GM12878 (cell line): Measurements from ENCODE around the gene TCERG1L. TPM values are rescaled to one million over a fixed set of nuclear protein-coding genes. Genes with fewer than 3 reads are reported as not detected.

Experiments used
- ATAC-seq: fragments of 200-7000 bp; cut with Tn5 transposase; 3 replicates; pipeline ENCODE4 v1.9.1; 2020; ENCODE audit warnings: mild to moderate bottlenecking, moderate library complexity
- BruUV-seq: library from RNA; stranded (reverse); fragments of 400-500 nt; replicated peaks from 2 replicates; lab custom pipeline; 2021; lab: Mats Ljungman, UMichigan
- CTCF ChIA-PET: fragments of 300-600 bp; sonication (Branson Sonifier 250); formaldehyde crosslinking; extraction: SDS; loops from one replicate; lab custom pipeline; 2021; ENCODE audit warnings: inconsistent platforms; lab: Yijun Ruan, JAX
- POLR2A ChIA-PET: fragments of 350-600 bp; formaldehyde crosslinking; extraction: SDS; loops from one replicate; lab custom pipeline; 2021; ENCODE audit warnings: inconsistent platforms; lab: Charles Lee
- RAD21 ChIA-PET: fragments of 300-600 bp; sonication (Branson Sonifier 250); formaldehyde crosslinking; loops from one replicate; lab custom pipeline; 2023; ENCODE audit warnings: antibody characterized with exemption; ENCODE audit not compliant: unreplicated experiment; lab: Charles Lee
- SMC1A ChIA-PET: fragments of 300-600 bp; sonication (Branson Sonifier 250); formaldehyde crosslinking; loops from one replicate; lab custom pipeline; 2023; ENCODE audit not compliant: unreplicated experiment, uncharacterized antibody; lab: Charles Lee
- DNase-seq: peaks from one replicate; pipeline ENCODE4 v3.0.0-alpha.2; 2011; ENCODE audit warnings: low read depth, low spot score
- FAIRE-seq: peaks from 3 replicates; lab custom pipeline; 2011; peaks lifted over from hg19 to GRCh38; lab: Jason Lieb, UNC
- H2AFZ ChIP-seq: 2 replicates; pipeline ENCODE4 v1.6.0; 2011; ENCODE audit warnings: low read depth, low read length, control low read depth; ENCODE audit not compliant: control insufficient read depth
- H3K27ac ChIP-seq: 2 replicates; pipeline ENCODE4 v1.5.1; 2011; ENCODE audit warnings: control low read depth; ENCODE audit not compliant: control insufficient read depth, insufficient read depth
- H3K27me3 ChIP-seq, 2 experiments: replicated peaks in 1 of 2; 2 replicates each; pipeline versions ENCODE4 v1.6.0 to v1.6.1; 2011; ENCODE audit warnings: low read length in 1 of 2; ENCODE audit not compliant: control insufficient read depth in 2 of 2, insufficient read depth in 2 of 2
- H3K36me3 ChIP-seq, 2 experiments: 2 replicates each; pipeline ENCODE4 v1.5.1; 2011; ENCODE audit warnings: low read length in 1 of 2; ENCODE audit not compliant: control insufficient read depth in 2 of 2, insufficient read depth in 2 of 2
- H3K4me1 ChIP-seq: 2 replicates; pipeline ENCODE4 v1.6.1; 2011; ENCODE audit warnings: mild to moderate bottlenecking, low read length, moderate library complexity, mixed read lengths; ENCODE audit not compliant: control insufficient read depth, insufficient read depth
- H3K4me2 ChIP-seq: 2 replicates; pipeline ENCODE4 v1.6.0; 2011; ENCODE audit warnings: control low read depth; ENCODE audit not compliant: control insufficient read depth, insufficient read depth
- H3K4me3 ChIP-seq: fragments of 200-600 bp; sonication (generic); 2 replicates; pipeline ENCODE4 v1.5.1; 2016
- H3K79me2 ChIP-seq: 2 replicates; pipeline ENCODE4 v1.6.0; 2011; ENCODE audit warnings: low read length; ENCODE audit not compliant: control insufficient read depth, insufficient read depth
- H3K9ac ChIP-seq: 2 replicates; pipeline ENCODE4 v1.8.0; 2011; ENCODE audit warnings: low read length, control low read depth, mixed read lengths; ENCODE audit not compliant: control insufficient read depth, insufficient read depth
- H3K9me3 ChIP-seq: replicated peaks from 3 replicates; pipeline ENCODE4 v1.5.1; 2011; ENCODE audit warnings: mild to moderate bottlenecking, low read length; ENCODE audit not compliant: control insufficient read depth, insufficient read depth
- H4K20me1 ChIP-seq: 2 replicates; pipeline ENCODE4 v1.6.0; 2011; ENCODE audit not compliant: control insufficient read depth, insufficient read depth
- CBFB ChIP-seq: IDR thresholded peaks from 2 replicates; pipeline ENCODE4 v1.6.1; 2016; ENCODE audit warnings: antibody characterized with exemption, low read depth
- JUND ChIP-seq: IDR thresholded peaks from 2 replicates; pipeline ENCODE4 v1.6.1; 2012; ENCODE audit warnings: low read depth, mild to moderate bottlenecking, low read length, improper control_type of control experiment, moderate library complexity
- WGBS: methylation state at CpG from one replicate; pipeline ENCODE4 v1.1.6; 2016; ENCODE audit warnings: low lambda C conversion rate; ENCODE audit not compliant: insufficient replicate concordance, insufficient coverage; ENCODE audit errors: missing lambda C conversion rate; 5-methylcytosine and 5-hydroxymethylcytosine counted together
- in situ Hi-C: fragments of 300-500 bp; cut with MboI; formaldehyde crosslinking; loops from 9 replicates; pipeline ENCODE4 v1.14.3; 2018; ENCODE audit warnings: mixed read lengths
- intact Hi-C: fragments of 100-400 bp; cut with micrococcal nuclease; formaldehyde crosslinking; loops from one replicate; pipeline ENCODE4 v1.14.2; 2022; ENCODE audit not compliant: unreplicated experiment
- polyA plus RNA-seq, 11 experiments: library from polyadenylated mRNA; depleted of rRNA in 4 of 11; unstranded in 6 of 11; stranded (reverse) in 5 of 11; fragments of >200 nt; fragmentation: Nextera tagmentation in 4 of 11; fragmentation: Illumina TruSeq in 1 of 11; extraction: Ambion mirVana in 4 of 11; extraction: Trizol in 1 of 11; gene quantifications; 1 replicate in 1 of 11; 2 replicates in 10 of 11; pipeline versions ENCODE4 v1.2.1 to v1.2.3, GENCODE V29; 2011 to 2016; ENCODE audit warnings: inconsistent platforms in 2 of 11, missing spikeins in 2 of 11, low read depth in 1 of 11
- total RNA-seq, 4 experiments: library from RNA; depleted of rRNA in 3 of 4; stranded (reverse); fragments of >200 nt in 3 of 4; fragmentation: Illumina TruSeq in 1 of 4; extraction: Trizol in 1 of 4; gene quantifications; 2 replicates each; pipeline versions ENCODE4 v1.2.1 to v1.2.3, GENCODE V29; 2013 to 2021
- TF ChIP-seq, protein P1 (sequence below): fragments of 450-650 bp; formaldehyde crosslinking; IDR thresholded peaks from 2 replicates; pipeline ENCODE4 v1.4.0; 2022; ENCODE audit warnings: mild to moderate bottlenecking, moderate library complexity
- TF ChIP-seq, protein P2 (sequence below): fragments of 150-350 bp; IDR thresholded peaks from 2 replicates; pipeline ENCODE4 v1.6.1; 2016; ENCODE audit warnings: low read depth, low read length

TCERG1L gene
- total and polyA plus RNA-seq, 10 of the 15 experiments (the other 5 are each of a cell fraction or from before 2014, with no cell fraction given), result not detected

DNA sequence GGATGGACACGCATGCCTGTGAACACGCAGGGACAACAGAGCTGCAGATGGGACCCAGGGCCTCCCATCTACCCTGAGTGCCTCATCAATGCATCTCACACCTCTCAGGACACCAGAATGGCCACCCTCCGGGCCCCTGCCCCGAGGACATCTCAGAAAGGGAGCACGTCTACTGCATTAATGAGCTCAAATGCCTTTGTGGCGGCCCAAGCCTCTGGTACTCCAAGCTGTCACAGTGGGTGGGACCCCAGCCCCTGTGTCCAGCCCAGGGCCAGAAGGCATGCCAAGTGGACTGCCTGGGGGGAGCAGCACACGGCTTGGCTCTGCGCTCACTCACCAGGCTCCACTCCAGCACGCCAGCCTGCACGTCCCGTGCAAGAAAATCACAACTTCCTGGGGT, 52.0 kb downstream of the TCERG1L start:
- H3K4me1 ChIP-seq, result no peaks in the 10 kb centered on the region
- H3K4me2 ChIP-seq, result no peak overlapping the region
- BruUV-seq, result no TSS peak
- H3K4me3 ChIP-seq, result no peak overlapping the region
- intact Hi-C loops (no loop called here), in situ Hi-C loops (no loop called here)
- ATAC-seq (no peak), FAIRE-seq (no peak), DNase-seq (no peak)
- RAD21 ChIA-PET, result no interaction called here
- TF ChIP-seq CBFB, result no peak
- TF ChIP-seq, protein P1, sequence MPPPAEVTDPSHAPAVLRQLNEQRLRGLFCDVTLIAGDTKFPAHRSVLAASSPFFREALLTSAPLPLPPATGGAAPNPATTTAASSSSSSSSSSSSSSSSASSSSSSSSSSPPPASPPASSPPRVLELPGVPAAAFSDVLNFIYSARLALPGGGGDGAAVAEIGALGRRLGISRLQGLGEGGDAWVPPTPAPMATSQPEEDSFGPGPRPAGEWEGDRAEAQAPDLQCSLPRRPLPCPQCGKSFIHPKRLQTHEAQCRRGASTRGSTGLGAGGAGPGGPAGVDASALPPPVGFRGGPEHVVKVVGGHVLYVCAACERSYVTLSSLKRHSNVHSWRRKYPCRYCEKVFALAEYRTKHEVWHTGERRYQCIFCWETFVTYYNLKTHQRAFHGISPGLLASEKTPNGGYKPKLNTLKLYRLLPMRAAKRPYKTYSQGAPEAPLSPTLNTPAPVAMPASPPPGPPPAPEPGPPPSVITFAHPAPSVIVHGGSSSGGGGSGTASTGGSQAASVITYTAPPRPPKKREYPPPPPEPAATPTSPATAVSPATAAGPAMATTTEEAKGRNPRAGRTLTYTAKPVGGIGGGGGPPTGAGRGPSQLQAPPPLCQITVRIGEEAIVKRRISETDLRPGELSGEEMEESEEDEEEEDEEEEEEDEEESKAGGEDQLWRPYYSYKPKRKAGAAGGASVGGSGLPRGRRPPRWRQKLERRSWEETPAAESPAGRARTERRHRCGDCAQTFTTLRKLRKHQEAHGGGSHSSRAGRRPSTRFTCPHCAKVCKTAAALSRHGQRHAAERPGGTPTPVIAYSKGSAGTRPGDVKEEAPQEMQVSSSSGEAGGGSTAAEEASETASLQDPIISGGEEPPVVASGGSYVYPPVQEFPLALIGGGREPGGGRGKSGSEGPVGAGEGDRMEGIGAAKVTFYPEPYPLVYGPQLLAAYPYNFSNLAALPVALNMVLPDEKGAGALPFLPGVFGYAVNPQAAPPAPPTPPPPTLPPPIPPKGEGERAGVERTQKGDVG, result no peak
- no peak for TF ChIP-seq JUND
- TF ChIP-seq, protein P2, sequence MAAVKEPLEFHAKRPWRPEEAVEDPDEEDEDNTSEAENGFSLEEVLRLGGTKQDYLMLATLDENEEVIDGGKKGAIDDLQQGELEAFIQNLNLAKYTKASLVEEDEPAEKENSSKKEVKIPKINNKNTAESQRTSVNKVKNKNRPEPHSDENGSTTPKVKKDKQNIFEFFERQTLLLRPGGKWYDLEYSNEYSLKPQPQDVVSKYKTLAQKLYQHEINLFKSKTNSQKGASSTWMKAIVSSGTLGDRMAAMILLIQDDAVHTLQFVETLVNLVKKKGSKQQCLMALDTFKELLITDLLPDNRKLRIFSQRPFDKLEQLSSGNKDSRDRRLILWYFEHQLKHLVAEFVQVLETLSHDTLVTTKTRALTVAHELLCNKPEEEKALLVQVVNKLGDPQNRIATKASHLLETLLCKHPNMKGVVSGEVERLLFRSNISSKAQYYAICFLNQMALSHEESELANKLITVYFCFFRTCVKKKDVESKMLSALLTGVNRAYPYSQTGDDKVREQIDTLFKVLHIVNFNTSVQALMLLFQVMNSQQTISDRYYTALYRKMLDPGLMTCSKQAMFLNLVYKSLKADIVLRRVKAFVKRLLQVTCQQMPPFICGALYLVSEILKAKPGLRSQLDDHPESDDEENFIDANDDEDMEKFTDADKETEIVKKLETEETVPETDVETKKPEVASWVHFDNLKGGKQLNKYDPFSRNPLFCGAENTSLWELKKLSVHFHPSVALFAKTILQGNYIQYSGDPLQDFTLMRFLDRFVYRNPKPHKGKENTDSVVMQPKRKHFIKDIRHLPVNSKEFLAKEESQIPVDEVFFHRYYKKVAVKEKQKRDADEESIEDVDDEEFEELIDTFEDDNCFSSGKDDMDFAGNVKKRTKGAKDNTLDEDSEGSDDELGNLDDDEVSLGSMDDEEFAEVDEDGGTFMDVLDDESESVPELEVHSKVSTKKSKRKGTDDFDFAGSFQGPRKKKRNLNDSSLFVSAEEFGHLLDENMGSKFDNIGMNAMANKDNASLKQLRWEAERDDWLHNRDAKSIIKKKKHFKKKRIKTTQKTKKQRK, result no peak
- WGBS, result 45% methylated on average over 11 of the region's 11 CpGs
- H3K27me3 ChIP-seq, result no peaks in the 10 kb centered on the region
- no peaks in the 10 kb centered on the region for H3K9me3 ChIP-seq
- no peak overlapping the region for H3K9ac ChIP-seq
- H3K79me2 ChIP-seq, result no peaks in the 10 kb centered on the region
- SMC1A ChIA-PET, result no interaction called here
- H3K36me3 ChIP-seq, result no peaks in the 10 kb centered on the region
- H3K27ac ChIP-seq, result no peak overlapping the region
- CTCF ChIA-PET, result no interaction called here
- POLR2A ChIA-PET, result no interaction called here
- H4K20me1 ChIP-seq, result no peaks in the 10 kb centered on the region
- H2AFZ ChIP-seq, result no peak overlapping the region
